Spleen (tissue), 7 donors: Measurements from ENCODE around the gene SNX10.

ENCODE experiments used
- CTCF ChIP-seq, 11 experiments: fragments of 200-600 bp in 7 of 11; fragments of 450-650 bp in 4 of 11; sonication (generic) in 4 of 11; IDR thresholded peaks in 8 of 11; conservative IDR thresholded peaks in 3 of 11; 1 replicate in 7 of 11; 2 replicates in 4 of 11; pipeline versions ENCODE4 v1.4.0 to v1.8.0; 2016 to 2021; ENCODE audit warnings: antibody characterized with exemption in 11 of 11, inconsistent platforms in 4 of 11, mild to moderate bottlenecking in 1 of 11
- POLR2A ChIP-seq, 3 donors: fragments of 450-650 bp; IDR thresholded peaks; one replicate each; pipeline ENCODE4 v1.5.1; 2017; ENCODE audit warnings: antibody characterized with exemption in 3 of 3, mild to moderate bottlenecking in 1 of 3
- POLR2AphosphoS5 ChIP-seq, 3 donors: sonication (generic); formaldehyde crosslinking; IDR thresholded peaks; one replicate each; pipeline ENCODE4 v1.5.1; 2017; ENCODE audit warnings: antibody characterized with exemption in 3 of 3
- donor health status: DM: no; HTN: no; CAD: no; lungs with moderate emphysema.
- donor health status: DM: no; HTN: no; CAD: no.
- donor health status: DM: no; HTN: no; CAD: no.

GRCh38 chr7:26403640-26404039, 112.0 kb downstream of the SNX10 start:
- TF ChIP-seq CTCF (IDR thresholded peaks at IDR 0.05 in 8 of 11, conservative IDR thresholded peaks at IDR 0.05 in 3 of 11) (no peak), POLR2A (IDR thresholded peaks at IDR 0.05) (no peak), POLR2AphosphoS5 (IDR thresholded peaks at IDR 0.05) (no peak)
